T-cell (primary cell): ENCODE results near the gene SLC16A12. TPM values are rescaled to one million over a fixed set of nuclear protein-coding genes. Genes with fewer than 3 reads are reported as not detected.

Source experiments
- ATAC-seq, 4 experiments: fragments of 200-7000 bp in 3 of 4; fragments of 150-1000 bp in 1 of 4; cut with Tn5 transposase; replicated peaks in 1 of 4; 1 replicate in 3 of 4; 2 replicates in 1 of 4; pipeline ENCODE4 v1.10.0; 2021; ENCODE audit warnings: moderate library complexity in 3 of 4, mild to moderate bottlenecking in 2 of 4, moderate number of reproducible peaks in 1 of 4
- CTCF ChIA-PET, 2 donors: fragments of 300-600 bp; sonication (Branson Sonifier 250); formaldehyde crosslinking; loops; one replicate each; lab custom pipeline; 2022; ENCODE audit warnings: antibody characterized with exemption in 2 of 2; lab: Charles Lee
- POLR2A ChIA-PET, 2 donors: fragments of 300-600 bp; sonication (Branson Sonifier 250); formaldehyde crosslinking; loops; one replicate each; lab custom pipeline; 2022; ENCODE audit warnings: antibody characterized with exemption in 2 of 2; lab: Charles Lee
- DNase-seq, 35 experiments: peaks; one replicate each; pipeline versions ENCODE4 v3.0.0 to v3.0.0-alpha.2; 2013 to 2023
- H3K27ac ChIP-seq: one replicate; pipeline ENCODE4 v1.5.1; 2013; ENCODE audit warnings: low read length
- H3K27me3 ChIP-seq, 2 experiments: replicated peaks in 1 of 2; 1 replicate in 1 of 2; 2 replicates in 1 of 2; pipeline versions ENCODE4 v1.6.1 to v1.7.0; 2013; ENCODE audit warnings: low read length in 1 of 2, mixed read lengths in 1 of 2; ENCODE audit not compliant: control insufficient read depth in 2 of 2, insufficient read depth in 2 of 2; ENCODE audit errors: extremely low read depth in 1 of 2
- H3K36me3 ChIP-seq, 2 donors: 1 replicate in 1 of 2; 2 replicates in 1 of 2; pipeline versions ENCODE4 v1.6.1 to v1.7.0; 2013; ENCODE audit warnings: low read length in 1 of 2; ENCODE audit not compliant: control insufficient read depth in 2 of 2, insufficient read depth in 1 of 2; ENCODE audit errors: extremely low read depth in 1 of 2
- H3K4me1 ChIP-seq, 2 experiments: 1 replicate in 1 of 2; 2 replicates in 1 of 2; pipeline versions ENCODE4 v1.6.1 to v1.7.0; 2013; ENCODE audit warnings: low read length in 2 of 2, mixed read lengths in 1 of 2; ENCODE audit not compliant: insufficient read depth in 2 of 2, control insufficient read depth in 1 of 2; ENCODE audit errors: extremely low read depth in 1 of 2
- H3K4me3 ChIP-seq, 2 donors: 1 replicate in 1 of 2; 2 replicates in 1 of 2; pipeline versions ENCODE4 v1.5.1 to v1.7.0; 2013; ENCODE audit warnings: mild to moderate bottlenecking in 2 of 2, low read length in 1 of 2, moderate library complexity in 1 of 2; ENCODE audit not compliant: control insufficient read depth in 1 of 2; ENCODE audit errors: extremely low read depth in 1 of 2
- H3K9me3 ChIP-seq: 2 replicates; pipeline ENCODE4 v1.7.0; 2013
- H3K27ac Mint-ChIP-seq, 2 donors: one replicate each; pipeline ENCODE4 v1.8.0; 2020 to 2021; ENCODE audit warnings: mild to moderate bottlenecking in 2 of 2, mixed read lengths in 2 of 2
- H3K27me3 Mint-ChIP-seq, 2 donors: one replicate each; pipeline ENCODE4 v1.8.0; 2021 to 2022; ENCODE audit warnings: mixed read lengths in 2 of 2
- H3K36me3 Mint-ChIP-seq: one replicate; pipeline ENCODE4 v1.8.0; 2021; ENCODE audit warnings: mixed read lengths
- H3K4me1 Mint-ChIP-seq, 3 donors: one replicate each; pipeline ENCODE4 v1.8.0; 2020 to 2022; ENCODE audit warnings: mixed read lengths in 3 of 3, mild to moderate bottlenecking in 1 of 3
- H3K4me3 Mint-ChIP-seq, 3 donors: one replicate each; pipeline ENCODE4 v1.8.0; 2020 to 2022; ENCODE audit warnings: mild to moderate bottlenecking in 3 of 3, mixed read lengths in 3 of 3, moderate library complexity in 3 of 3
- H3K9me3 Mint-ChIP-seq, 3 donors: one replicate each; pipeline ENCODE4 v1.8.0; 2020 to 2022; ENCODE audit warnings: mixed read lengths in 3 of 3
- WGBS: methylation state at CpG from one replicate; pipeline ENCODE4 v1.1.5; 2013; ENCODE audit warnings: missing lambda C conversion rate; ENCODE audit not compliant: insufficient coverage; 5-methylcytosine and 5-hydroxymethylcytosine counted together
- total RNA-seq, 35 experiments: library from RNA in 6 of 35; stranded (reverse) in 6 of 35; fragments of 120-200 nt in 1 of 35; gene quantifications; one replicate each; pipeline versions ENCODE4 v1.2.1 to v1.2.4 and lab custom pipeline; 2013 to 2026

SLC16A12 gene
- total RNA-seq, 5 donors from 2014 or later (not counting 1 experiment from before 2014, with no cell fraction given): not detected

GRCh38 chr10:89494068-89494467, 41.3 kb downstream of the SLC16A12 start:
- Mint-ChIP-seq H3K4me3 (no peak overlapping the region), H3K27me3 (peaks cover 12 to 20% of the 10 kb centered on the region in 2 donors), H3K9me3 (no peaks in the 10 kb centered on the region), H3K36me3 (no peaks in the 10 kb centered on the region), H3K27ac (no peak overlapping the region), H3K4me1 (no peaks in the 10 kb centered on the region)
- ChIA-PET CTCF (interaction anchor here in 1 of 2 donors (0.7 kb wide), 1 partner anchor 68 kb away, joined by 3 read pairs; no protein-coding TSS in a partner anchor), POLR2A (no interaction called here)
- ATAC-seq: no peak
- Histone ChIP-seq H3K9me3 (no peaks in the 10 kb centered on the region), H3K27ac (no peak overlapping the region), H3K4me3 (no peak overlapping the region), H3K4me1 (no peaks in the 10 kb centered on the region), H3K36me3 (no peaks in the 10 kb centered on the region), H3K27me3 (peaks cover 0 to 3% of the 10 kb centered on the region in 2 experiments)
- no peak for DNase-seq
- WGBS: no CpG with 5 or more reads among the region's 5 CpGs

GRCh38 chr10:89491932-89492331, 43.5 kb downstream of the SLC16A12 start:
- CTCF ChIA-PET: interaction anchor here in 1 of 2 donors (0.6 kb wide), 1 partner anchor 12 kb away, joined by 5 read pairs; no protein-coding TSS in a partner anchor
- Histone ChIP-seq H3K27ac (no peak overlapping the region), H3K27me3 (no peaks in the 10 kb centered on the region), H3K4me1 (no peaks in the 10 kb centered on the region), H3K4me3 (no peak overlapping the region), H3K36me3 (no peaks in the 10 kb centered on the region), H3K9me3 (no peaks in the 10 kb centered on the region)
- H3K36me3 Mint-ChIP-seq: no peaks in the 10 kb centered on the region
- no peak overlapping the region for H3K27ac Mint-ChIP-seq
- H3K4me3 Mint-ChIP-seq: no peak overlapping the region
- no peaks in the 10 kb centered on the region for H3K4me1 Mint-ChIP-seq
- WGBS: no CpG with 5 or more reads among the region's 2 CpGs
- no peak for ATAC-seq
- POLR2A ChIA-PET: no interaction called here
- peaks cover 15 to 23% of the 10 kb centered on the region in 2 donors for H3K27me3 Mint-ChIP-seq
- H3K9me3 Mint-ChIP-seq: no peaks in the 10 kb centered on the region
- no peak for DNase-seq

- Mint-ChIP-seq H3K4me3 (no peak overlapping the region), H3K27ac (no peak overlapping the region), H3K27me3 (peaks cover 16 to 27% of the 10 kb centered on the region in 2 donors), H3K4me1 (no peaks in the 10 kb centered on the region), H3K36me3 (no peaks in the 10 kb centered on the region), H3K9me3 (no peaks in the 10 kb centered on the region)
- POLR2A ChIA-PET: no interaction called here
- no CpG with 5 or more reads among the region's 4 CpGs for WGBS
- ATAC-seq (no peak), DNase-seq (no peak)
- CTCF ChIA-PET: no interaction called here
- Histone ChIP-seq H3K4me1 (no peaks in the 10 kb centered on the region), H3K4me3 (no peak overlapping the region), H3K9me3 (no peaks in the 10 kb centered on the region), H3K27ac (no peak overlapping the region), H3K36me3 (no peaks in the 10 kb centered on the region), H3K27me3 (no peaks in the 10 kb centered on the region)
Measured at GRCh38 chr10:89490596-89491335, 44.6 kb downstream of the SLC16A12 start.

GRCh38 chr10:89482256-89482655, 53.1 kb downstream of the SLC16A12 start:
- H3K27ac Mint-ChIP-seq: no peak overlapping the region
- H3K4me1 Mint-ChIP-seq: no peaks in the 10 kb centered on the region
- Histone ChIP-seq H3K4me1 (no peaks in the 10 kb centered on the region), H3K36me3 (no peaks in the 10 kb centered on the region), H3K4me3 (no peak overlapping the region), H3K27me3 (peaks cover 0 to 10% of the 10 kb centered on the region in 2 experiments), H3K9me3 (no peaks in the 10 kb centered on the region), H3K27ac (no peak overlapping the region)
- ChIA-PET POLR2A (interaction anchor here (0.6 to 0.7 kb wide), 3 partner anchors 118 to 727 kb away, joined by 3 to 9 read pairs (median 8); no protein-coding TSS in a partner anchor), CTCF (interaction anchor here in 1 of 2 donors (0.6 kb wide), 1 partner anchor 504 kb away, joined by 3 read pairs; no protein-coding TSS in a partner anchor)
- DNase-seq (no peak), ATAC-seq (no peak)
- no peak overlapping the region for H3K4me3 Mint-ChIP-seq
- no CpG with 5 or more reads among the region's 3 CpGs for WGBS
- H3K27me3 Mint-ChIP-seq: peaks cover 20 to 24% of the 10 kb centered on the region in 2 donors
- H3K36me3 Mint-ChIP-seq: no peaks in the 10 kb centered on the region
- no peaks in the 10 kb centered on the region for H3K9me3 Mint-ChIP-seq

- no peak for ATAC-seq
- no peak overlapping the region for H3K27ac ChIP-seq
- Mint-ChIP-seq H3K27ac (no peak overlapping the region), H3K9me3 (no peaks in the 10 kb centered on the region), H3K36me3 (no peaks in the 10 kb centered on the region), H3K27me3 (peaks cover 17 to 20% of the 10 kb centered on the region in 2 donors), H3K4me1 (no peaks in the 10 kb centered on the region), H3K4me3 (no peak overlapping the region)
- WGBS: no CpG with 5 or more reads among the region's 3 CpGs
- H3K4me1 ChIP-seq: no peaks in the 10 kb centered on the region
- ChIA-PET POLR2A (no interaction called here), CTCF (no interaction called here)
- H3K4me3 ChIP-seq: no peak overlapping the region
- peaks cover 0 to 12% of the 10 kb centered on the region in 2 experiments for H3K27me3 ChIP-seq
- H3K36me3 ChIP-seq: no peaks in the 10 kb centered on the region
- DNase-seq: no peak
- H3K9me3 ChIP-seq: no peaks in the 10 kb centered on the region
Measured at GRCh38 chr10:89481662-89482061, 53.7 kb downstream of the SLC16A12 start.

- no peaks in the 10 kb centered on the region for H3K9me3 Mint-ChIP-seq
- Histone ChIP-seq H3K36me3 (no peaks in the 10 kb centered on the region), H3K4me1 (no peaks in the 10 kb centered on the region), H3K27ac (no peak overlapping the region), H3K27me3 (peaks cover 0 to 13% of the 10 kb centered on the region in 2 experiments), H3K9me3 (no peaks in the 10 kb centered on the region), H3K4me3 (no peak overlapping the region)
- ChIA-PET POLR2A (no interaction called here), CTCF (interaction anchor here (0.6 to 0.9 kb wide), 2 partner anchors 12 to 14 kb away, joined by 4 to 5 read pairs; no protein-coding TSS in a partner anchor)
- H3K4me1 Mint-ChIP-seq: no peaks in the 10 kb centered on the region
- no peaks in the 10 kb centered on the region for H3K36me3 Mint-ChIP-seq
- DNase-seq (no peak), ATAC-seq (no peak)
- no CpG with 5 or more reads among the region's 1 CpG for WGBS
- H3K27ac Mint-ChIP-seq: no peak overlapping the region
- no peak overlapping the region for H3K4me3 Mint-ChIP-seq
- H3K27me3 Mint-ChIP-seq: peaks cover 12 to 13% of the 10 kb centered on the region in 2 donors
Measured at GRCh38 chr10:89479771-89480446, 55.5 kb downstream of the SLC16A12 start.
